ENCODE results near the gene CAMTA2.

Gene CAMTA2

GRCh38 chr17:5000237-5000639 lies 12.8 kb upstream of the CAMTA2 start:
- no peak for TF ChIP-seq CTCF (IDR thresholded peaks at IDR 0.05; ENCODE audit: insufficient read depth, low read depth, low read length, missing control alignments)
- no peak for DNase-seq (ENCODE audit: low read depth)
- H3K4me3 ChIP-seq (ENCODE audit: low read depth, low read length) = no peak overlapping the region

GRCh38 chr17:4999430-5000093 lies 12.1 kb upstream of the CAMTA2 start:
- H3K4me3 ChIP-seq (ENCODE audit: low read depth, low read length) = peak overlapping the region; percentile 88
- no peak for DNase-seq (ENCODE audit: low read depth)
- no peak for TF ChIP-seq CTCF (IDR thresholded peaks at IDR 0.05; ENCODE audit: insufficient read depth, low read depth, low read length, missing control alignments)

DNA sequence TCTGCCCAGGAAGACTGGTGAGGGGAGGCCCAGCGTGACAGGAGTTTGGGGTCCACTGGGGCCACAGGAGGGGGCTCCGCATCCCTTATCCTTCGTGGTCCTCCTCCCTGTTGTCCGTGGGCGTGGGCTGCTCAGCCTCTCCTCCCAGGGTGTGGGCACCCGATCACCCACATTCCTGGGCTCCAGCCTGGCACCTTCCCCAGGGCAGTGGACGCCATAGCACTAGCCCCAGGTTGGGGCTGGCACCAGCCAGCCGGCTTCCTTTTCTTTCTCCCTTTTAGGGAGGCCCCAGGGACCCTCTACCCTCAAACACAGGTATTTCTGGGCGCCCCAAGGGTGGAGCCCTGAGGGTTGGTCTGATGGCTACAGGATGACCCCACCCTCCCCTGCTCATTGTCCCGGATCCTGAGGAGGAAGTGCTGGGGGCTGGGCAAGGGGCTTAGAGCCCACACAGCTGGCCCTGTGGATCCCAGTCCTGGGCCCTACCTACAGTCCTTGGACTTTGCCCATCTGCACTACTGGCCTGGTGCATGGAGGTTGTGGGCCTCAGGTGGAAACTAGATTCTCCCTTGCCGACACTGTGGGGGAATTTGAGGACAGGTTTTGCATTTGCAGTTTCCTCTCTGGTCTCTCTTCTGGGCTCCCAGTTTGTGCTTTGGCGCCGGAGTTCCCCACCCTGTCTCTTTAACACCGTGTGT lies 11.4 kb upstream of the CAMTA2 start:
- no peak for TF ChIP-seq CTCF (IDR thresholded peaks at IDR 0.05; ENCODE audit: insufficient read depth, low read depth, low read length, missing control alignments)
- peak; percentile 56 for DNase-seq (ENCODE audit: low read depth)

GRCh38 chr17:4998027-4998731 lies 10.7 kb upstream of the CAMTA2 start:
- TF ChIP-seq CTCF (IDR thresholded peaks at IDR 0.05; ENCODE audit: insufficient read depth, low read depth, low read length, missing control alignments) = no peak
- no peak for DNase-seq (ENCODE audit: low read depth)
- H3K4me3 ChIP-seq (ENCODE audit: low read depth, low read length) = peak overlapping the region; percentile 88

More for the DNA sequence above, 11.4 kb upstream of the CAMTA2 start:
- H3K4me3 ChIP-seq (ENCODE audit: low read depth, low read length) = peak overlapping the region; percentile 88

GRCh38 chr17:4997302-4998026 lies 10.0 kb upstream of the CAMTA2 start, which contains the start of the genes INCA1 and KIF1C:
Gene INCA1 (minus strand): TSS chr17:4997522. CDS start chr17:4994437, 3,085 bp downstream.
Gene KIF1C (plus strand): TSS chr17:4997950. CDS start chr17:5000247, 2,297 bp downstream.
- H3K4me3 ChIP-seq (ENCODE audit: low read depth, low read length) = peak within 1 kb of the TSS; percentile 88
- TF ChIP-seq CTCF (IDR thresholded peaks at IDR 0.05; ENCODE audit: insufficient read depth, low read depth, low read length, missing control alignments) = no peak
- peak; percentile 95 for DNase-seq (ENCODE audit: low read depth)

- no peak for TF ChIP-seq CTCF (IDR thresholded peaks at IDR 0.05; ENCODE audit: insufficient read depth, low read depth, low read length, missing control alignments)
- no peak for DNase-seq (ENCODE audit: low read depth)
- H3K4me3 ChIP-seq (ENCODE audit: low read depth, low read length) = no peak overlapping the region
These were observed 6.7 kb upstream of the CAMTA2 start for GRCh38 chr17:4994081-4994595.
